OCI-LY7 (cell line): ENCODE results near the gene RBM25. TPM values are rescaled to one million over a fixed set of nuclear protein-coding genes. Genes with fewer than 3 reads are reported as not detected.

Experiments used
- BruUV-seq: library from RNA; stranded (reverse); fragments of 400-500 nt; replicated peaks from 2 replicates; lab custom pipeline; 2021; lab: Mats Ljungman, UMichigan
- CTCF ChIA-PET: fragments of 300-600 bp; sonication (Branson Sonifier 250); formaldehyde crosslinking; loops from one replicate; lab custom pipeline; 2022; ENCODE audit warnings: antibody characterized with exemption; ENCODE audit not compliant: unreplicated experiment; lab: Charles Lee
- POLR2A ChIA-PET: fragments of 300-600 bp; sonication (Branson Sonifier 250); formaldehyde crosslinking; loops from one replicate; lab custom pipeline; 2022; ENCODE audit warnings: antibody characterized with exemption; lab: Charles Lee
- DNase-seq: peaks from one replicate; pipeline ENCODE4 v3.0.0-alpha.2; 2015; ENCODE audit warnings: low spot score
- H2AFZ ChIP-seq: fragments of 200-600 bp; sonication (generic), shearing (Covaris generic); 2 replicates; pipeline ENCODE4 v1.6.1; 2014; ENCODE audit warnings: mild to moderate bottlenecking, antibody characterized with exemption, low read length, moderate library complexity
- H3K27ac ChIP-seq: fragments of 200-600 bp; sonication (generic); 2 replicates; pipeline ENCODE4 v1.5.1; 2014; ENCODE audit warnings: mixed run types, low read depth, mild to moderate bottlenecking, moderate library complexity, low read length, inconsistent platforms; ENCODE audit not compliant: poor library complexity, severe bottlenecking
- H3K36me3 ChIP-seq: fragments of 200-600 bp; sonication (generic); 2 replicates; pipeline ENCODE4 v1.6.1; 2014; ENCODE audit warnings: mild to moderate bottlenecking, antibody characterized with exemption, low read length, moderate library complexity, mixed read lengths; ENCODE audit not compliant: insufficient read depth
- H3K4me1 ChIP-seq: fragments of 200-600 bp; sonication (generic); 2 replicates; pipeline ENCODE4 v1.5.1; 2014; ENCODE audit warnings: mild to moderate bottlenecking, low read length; ENCODE audit not compliant: insufficient read depth, poor library complexity, severe bottlenecking
- H3K4me2 ChIP-seq: fragments of 200-600 bp; sonication (generic); 2 replicates; pipeline ENCODE4 v1.6.1; 2014; ENCODE audit warnings: mild to moderate bottlenecking, low read length
- H3K4me3 ChIP-seq: fragments of 200-600 bp; sonication (generic); 2 replicates; pipeline ENCODE4 v1.5.1; 2014; ENCODE audit warnings: mild to moderate bottlenecking, low read depth, low read length; ENCODE audit not compliant: poor library complexity, severe bottlenecking
- H3K79me2 ChIP-seq: fragments of 200-600 bp; sonication (generic); 2 replicates; pipeline ENCODE4 v1.6.1; 2016; ENCODE audit warnings: low read depth, mild to moderate bottlenecking, low read length, moderate library complexity, mixed read lengths; ENCODE audit not compliant: insufficient read depth
- H3K9me2 ChIP-seq: fragments of 200-600 bp; sonication (generic); 2 replicates; pipeline ENCODE4 v1.6.1; 2016; ENCODE audit warnings: mild to moderate bottlenecking, low read length, mixed read lengths; ENCODE audit not compliant: insufficient read depth
- H3K9me3 ChIP-seq: fragments of 200-600 bp; sonication (generic); 2 replicates; pipeline ENCODE4 v1.6.1; 2014; ENCODE audit warnings: mild to moderate bottlenecking, mixed run types, low read length, mixed read lengths
- H4K20me1 ChIP-seq: fragments of 200-600 bp; sonication (generic); 2 replicates; pipeline ENCODE4 v1.6.1; 2014; ENCODE audit warnings: mild to moderate bottlenecking, antibody characterized with exemption, low read length, moderate library complexity, mixed read lengths; ENCODE audit not compliant: insufficient read depth
- EZH2phosphoT487 ChIP-seq: fragments of 200-600 bp; sonication (generic); IDR thresholded peaks from 2 replicates; pipeline ENCODE4 v1.6.1; 2018; ENCODE audit warnings: low read depth, borderline replicate concordance, mild to moderate bottlenecking, mixed run types, antibody characterized with exemption, low read length, moderate library complexity, mixed read lengths
- intact Hi-C: fragments of 100-400 bp; cut with micrococcal nuclease; formaldehyde crosslinking; loops from one replicate; pipeline ENCODE4 v1.10.0; 2022; ENCODE audit not compliant: unreplicated experiment
- total RNA-seq, 2 experiments: library from RNA; depleted of rRNA in 1 of 2; stranded (reverse); fragments of >200 nt in 1 of 2; shearing (Covaris generic) in 1 of 2; gene quantifications; 2 replicates each; pipeline ENCODE4 v1.2.3, GENCODE V29; 2014 to 2022
- TF ChIP-seq, protein P1 (sequence below): fragments of 200-600 bp; sonication (generic); conservative IDR thresholded peaks from 2 replicates; pipeline ENCODE4 v1.5.1; 2014; ENCODE audit warnings: mild to moderate bottlenecking, antibody characterized with exemption, low read length, moderate library complexity, mixed read lengths

RBM25 gene
- total RNA-seq, 2 experiments from 2014 or later = 70.5 to 120 TPM

DNA sequence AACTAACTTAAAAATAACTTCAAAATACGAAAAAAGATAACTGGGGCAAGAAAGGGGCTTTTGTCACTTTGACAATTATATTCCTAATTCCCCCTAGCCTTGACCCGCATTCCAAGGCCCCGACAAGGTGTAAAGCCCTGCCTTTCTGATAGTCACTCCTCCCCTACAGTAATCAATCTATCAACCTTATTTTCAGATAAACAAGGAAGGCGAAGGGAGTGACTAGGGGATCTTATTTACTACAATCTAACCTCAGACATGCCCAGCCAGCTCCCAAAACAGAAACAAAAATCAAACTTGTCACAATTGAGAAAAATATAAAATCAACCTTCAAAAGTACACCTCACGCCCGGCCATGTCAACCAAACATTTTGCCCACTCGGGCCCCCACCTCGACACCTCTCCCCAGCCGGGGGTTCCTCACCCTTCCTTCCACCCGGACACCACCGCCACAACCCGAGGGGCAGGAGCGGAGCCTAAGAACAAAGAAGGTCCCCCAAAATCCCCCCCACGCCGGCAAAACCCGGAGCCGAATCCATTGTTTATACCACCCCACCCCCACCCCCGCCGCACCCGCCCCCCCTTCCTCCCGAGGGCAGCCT, 32.0 kb upstream of the RBM25 start:
- BruUV-seq = no TSS peak
- H3K79me2 ChIP-seq = peaks cover 10% of the 10 kb centered on the region; the same call in 1 of the 2 replicates
- H3K4me3 ChIP-seq = peak overlapping the region; percentile 86
- CTCF ChIA-PET = interaction anchor here (0.6 kb wide), 2 partner anchors 46 to 430 kb away, joined by 3 to 6 read pairs; no protein-coding TSS in a partner anchor
- TF ChIP-seq, protein P1, sequence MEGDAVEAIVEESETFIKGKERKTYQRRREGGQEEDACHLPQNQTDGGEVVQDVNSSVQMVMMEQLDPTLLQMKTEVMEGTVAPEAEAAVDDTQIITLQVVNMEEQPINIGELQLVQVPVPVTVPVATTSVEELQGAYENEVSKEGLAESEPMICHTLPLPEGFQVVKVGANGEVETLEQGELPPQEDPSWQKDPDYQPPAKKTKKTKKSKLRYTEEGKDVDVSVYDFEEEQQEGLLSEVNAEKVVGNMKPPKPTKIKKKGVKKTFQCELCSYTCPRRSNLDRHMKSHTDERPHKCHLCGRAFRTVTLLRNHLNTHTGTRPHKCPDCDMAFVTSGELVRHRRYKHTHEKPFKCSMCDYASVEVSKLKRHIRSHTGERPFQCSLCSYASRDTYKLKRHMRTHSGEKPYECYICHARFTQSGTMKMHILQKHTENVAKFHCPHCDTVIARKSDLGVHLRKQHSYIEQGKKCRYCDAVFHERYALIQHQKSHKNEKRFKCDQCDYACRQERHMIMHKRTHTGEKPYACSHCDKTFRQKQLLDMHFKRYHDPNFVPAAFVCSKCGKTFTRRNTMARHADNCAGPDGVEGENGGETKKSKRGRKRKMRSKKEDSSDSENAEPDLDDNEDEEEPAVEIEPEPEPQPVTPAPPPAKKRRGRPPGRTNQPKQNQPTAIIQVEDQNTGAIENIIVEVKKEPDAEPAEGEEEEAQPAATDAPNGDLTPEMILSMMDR = no peak
- TF ChIP-seq EZH2phosphoT487 = no peak
- no peak overlapping the region for H3K27ac ChIP-seq
- peaks cover 19% of the 10 kb centered on the region for H3K4me1 ChIP-seq
- no peaks in the 10 kb centered on the region for H3K9me3 ChIP-seq
- no peaks in the 10 kb centered on the region for H3K9me2 ChIP-seq
- POLR2A ChIA-PET = interaction anchor here (1.0 to 2.5 kb wide), 8 partner anchors 11 to 433 kb away, joined by 3 to 18 read pairs (median 4); partner anchors contain the start of gene RBM25
- peaks cover 24% of the 10 kb centered on the region for H3K36me3 ChIP-seq
- H3K4me2 ChIP-seq = peak overlapping the region; percentile 98
- DNase-seq = no peak
- intact Hi-C loops = loop anchor here (2.0 kb wide), 1 partner anchor 32 kb away; the partner anchor contains the start of gene RBM25
- H4K20me1 ChIP-seq = no peaks in the 10 kb centered on the region
- peak overlapping the region; percentile 26; the same call in 1 of the 2 replicates for H2AFZ ChIP-seq

DNA sequence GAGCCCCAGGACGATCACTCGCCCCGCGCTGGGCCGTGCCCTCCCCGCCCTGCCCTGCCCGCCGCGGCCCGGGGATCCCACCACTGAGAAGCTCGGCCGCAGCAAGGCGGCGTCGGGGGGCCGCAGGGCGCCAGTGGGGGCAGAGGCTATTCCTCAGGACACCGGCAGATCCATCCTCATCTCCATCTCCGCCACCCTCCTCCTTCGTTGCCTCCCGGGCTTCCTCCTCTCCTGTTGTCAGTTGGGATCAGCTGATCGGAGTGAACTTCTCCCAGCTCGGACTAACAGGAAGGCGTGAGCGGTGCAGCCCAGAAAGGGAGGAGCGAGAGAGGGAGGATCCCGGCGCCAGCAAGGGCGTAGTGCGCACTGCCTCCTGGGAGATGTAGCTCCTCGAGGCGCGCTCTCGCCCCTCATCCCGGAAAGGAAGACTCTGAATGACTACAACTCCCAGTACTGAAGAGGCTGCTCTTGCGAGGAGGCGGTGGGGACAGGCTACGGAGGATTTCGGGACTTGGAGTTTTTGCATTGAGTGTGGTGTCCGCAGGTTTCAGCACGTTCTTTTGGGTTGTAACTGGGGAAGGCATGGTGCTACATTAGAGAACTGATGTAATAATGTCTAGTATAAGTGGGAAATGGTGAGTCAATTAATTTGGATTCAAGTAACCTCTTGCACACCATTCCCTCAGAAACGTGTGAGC, 31.3 kb upstream of the RBM25 start, which contains the start of gene ZFYVE1:
TSS of gene ZFYVE1 (minus strand) at position 262 of the 698 bp plus-strand sequence. CDS start 2,598 bp downstream, outside the sequence.
- BruUV-seq = no TSS peak
- ChIA-PET POLR2A (interaction anchor here (1.0 to 2.5 kb wide), 8 partner anchors 10 to 432 kb away, joined by 3 to 18 read pairs (median 4); partner anchors contain the start of gene RBM25), CTCF (interaction anchor here (0.6 kb wide), 3 partner anchors 14 to 430 kb away, joined by 3 to 6 read pairs (median 3); no protein-coding TSS in a partner anchor)
- peak; percentile 97 for DNase-seq
- Histone ChIP-seq H3K4me1 (peaks cover 19% of the 10 kb centered on the region), H3K79me2 (peaks cover 10% of the 10 kb centered on the region; the same call in 1 of the 2 replicates), H3K4me2 (peak within 1 kb of the TSS; percentile 98), H3K9me3 (no peaks in the 10 kb centered on the region), H3K27ac (no peak within 1 kb of the TSS), H3K36me3 (peaks cover 22% of the 10 kb centered on the region), H4K20me1 (no peaks in the 10 kb centered on the region), H3K4me3 (peak within 1 kb of the TSS; percentile 86), H2AFZ (peak within 1 kb of the TSS; percentile 98), H3K9me2 (no peaks in the 10 kb centered on the region)
- intact Hi-C loops = loop anchor here (2.0 kb wide), 1 partner anchor 32 kb away; the partner anchor contains the start of gene RBM25
- TF ChIP-seq, protein P1 = no peak
- TF ChIP-seq EZH2phosphoT487 = no peak
